ENCODE measurements around the gene CLPSL1. TPM values are rescaled to one million over a fixed set of nuclear protein-coding genes. Genes with fewer than 3 reads are reported as not detected.

Gene CLPSL1
- total and polyA plus RNA-seq, 4 donors: not detected

DNA sequence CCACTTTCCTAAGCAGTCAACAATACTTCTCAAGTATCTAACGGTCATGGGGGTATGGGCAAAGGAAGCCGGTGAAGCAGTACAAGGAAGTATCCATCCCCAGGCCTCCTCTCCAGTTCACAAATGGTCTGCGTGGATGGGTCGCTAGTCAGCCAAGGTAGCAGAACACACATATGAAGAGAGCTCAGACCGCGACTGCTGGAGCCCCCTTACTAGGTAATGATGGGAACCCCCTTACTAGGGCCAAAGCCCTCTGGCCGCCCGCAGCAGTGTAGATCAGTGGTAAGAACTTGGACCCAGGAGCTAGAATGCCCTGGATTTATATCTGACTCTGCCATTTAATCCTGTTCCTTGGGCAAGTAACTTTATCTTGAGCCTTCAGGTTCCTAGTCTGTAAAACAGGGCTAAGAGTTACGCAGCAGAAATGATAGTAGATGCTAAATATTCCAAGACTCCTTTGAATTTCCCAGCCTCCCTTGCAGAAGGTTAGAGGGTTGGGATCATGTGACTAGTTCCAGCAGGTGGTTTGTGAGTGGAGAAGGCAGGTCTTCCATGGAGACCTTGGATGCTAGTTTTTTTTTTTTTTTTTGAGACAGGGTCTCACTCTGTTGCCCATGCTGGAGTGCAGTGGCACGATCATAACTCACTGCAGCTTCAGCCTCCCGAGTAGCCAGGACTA is 6.6 kb upstream of the CLPSL1 start:
- 76 to 91% methylated on average over 11 of the region's 11 CpGs for WGBS, 2 donors
- Histone ChIP-seq H3K27ac (ENCODE audit: low read depth in 1 of 2, low read length in 1 of 2) (no peak overlapping the region), H3K9ac (ENCODE audit: insufficient read depth in 1 of 2, low read length in 2 of 2) (no peak overlapping the region), H3K9me3 (ENCODE audit: control insufficient read depth in 4 of 4, insufficient read depth in 3 of 4, low read length in 3 of 4) (peaks cover 0 to 1% (median 0%) of the 10 kb centered on the region in 4 donors), H3K27me3 (ENCODE audit: control insufficient read depth in 3 of 3, insufficient read depth in 3 of 3, low read length in 2 of 3) (no peaks in the 10 kb centered on the region), H3K4me3 (no peak overlapping the region), H3K36me3 (ENCODE audit: control insufficient read depth in 4 of 4, insufficient read depth in 4 of 4, low read length in 4 of 4) (no peaks in the 10 kb centered on the region), H3K4me1 (ENCODE audit: control insufficient read depth in 5 of 5, insufficient read depth in 5 of 5, low read length in 5 of 5) (no peaks in the 10 kb centered on the region)
- ATAC-seq (ENCODE audit: insufficient read depth, low FRiP score) (no peak), DNase-seq (no peak)
- TF ChIP-seq, protein P1, sequence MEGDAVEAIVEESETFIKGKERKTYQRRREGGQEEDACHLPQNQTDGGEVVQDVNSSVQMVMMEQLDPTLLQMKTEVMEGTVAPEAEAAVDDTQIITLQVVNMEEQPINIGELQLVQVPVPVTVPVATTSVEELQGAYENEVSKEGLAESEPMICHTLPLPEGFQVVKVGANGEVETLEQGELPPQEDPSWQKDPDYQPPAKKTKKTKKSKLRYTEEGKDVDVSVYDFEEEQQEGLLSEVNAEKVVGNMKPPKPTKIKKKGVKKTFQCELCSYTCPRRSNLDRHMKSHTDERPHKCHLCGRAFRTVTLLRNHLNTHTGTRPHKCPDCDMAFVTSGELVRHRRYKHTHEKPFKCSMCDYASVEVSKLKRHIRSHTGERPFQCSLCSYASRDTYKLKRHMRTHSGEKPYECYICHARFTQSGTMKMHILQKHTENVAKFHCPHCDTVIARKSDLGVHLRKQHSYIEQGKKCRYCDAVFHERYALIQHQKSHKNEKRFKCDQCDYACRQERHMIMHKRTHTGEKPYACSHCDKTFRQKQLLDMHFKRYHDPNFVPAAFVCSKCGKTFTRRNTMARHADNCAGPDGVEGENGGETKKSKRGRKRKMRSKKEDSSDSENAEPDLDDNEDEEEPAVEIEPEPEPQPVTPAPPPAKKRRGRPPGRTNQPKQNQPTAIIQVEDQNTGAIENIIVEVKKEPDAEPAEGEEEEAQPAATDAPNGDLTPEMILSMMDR (IDR thresholded peaks at IDR 0.05; ENCODE audit: control extremely low read depth, extremely low read depth): no peak

DNA sequence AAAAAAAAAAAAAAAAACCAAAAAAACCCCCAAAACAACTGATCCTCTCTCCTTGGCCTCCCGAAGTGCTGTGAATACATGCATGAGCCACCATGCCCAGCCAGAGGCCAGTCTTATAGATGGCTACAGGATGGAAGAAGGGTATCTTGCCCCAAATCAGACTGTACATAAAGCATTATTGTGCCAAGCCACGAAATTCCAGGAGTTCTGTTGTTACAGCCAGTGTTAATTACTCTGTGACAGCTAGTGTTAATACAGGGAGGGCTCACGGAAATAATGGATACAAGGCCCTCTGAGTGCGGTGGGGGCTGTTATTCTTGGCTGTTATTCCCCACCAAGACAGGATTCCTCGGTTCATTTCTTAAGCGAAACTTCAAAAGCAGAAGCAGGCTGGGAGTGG is 5.8 kb upstream of the CLPSL1 start:
- no peak for ATAC-seq (ENCODE audit: insufficient read depth, low FRiP score)
- no peak overlapping the region for H3K4me3 ChIP-seq
- no peak overlapping the region for H3K27ac ChIP-seq (ENCODE audit: low read depth in 1 of 2, low read length in 1 of 2)
- DNase-seq: no peak
- TF ChIP-seq, protein P1 (IDR thresholded peaks at IDR 0.05; ENCODE audit: control extremely low read depth, extremely low read depth): no peak
- 86 to 90% methylated on average over 6 of the region's 6 CpGs for WGBS, 2 donors
- H3K4me1 ChIP-seq (ENCODE audit: control insufficient read depth in 5 of 5, insufficient read depth in 5 of 5, low read length in 5 of 5): no peaks in the 10 kb centered on the region
- H3K9ac ChIP-seq (ENCODE audit: insufficient read depth in 1 of 2, low read length in 2 of 2): no peak overlapping the region
- no peaks in the 10 kb centered on the region for H3K36me3 ChIP-seq (ENCODE audit: control insufficient read depth in 4 of 4, insufficient read depth in 4 of 4, low read length in 4 of 4)
- H3K27me3 ChIP-seq (ENCODE audit: control insufficient read depth in 3 of 3, insufficient read depth in 3 of 3, low read length in 2 of 3): no peaks in the 10 kb centered on the region
- peaks cover 0 to 1% (median 0%) of the 10 kb centered on the region in 4 donors for H3K9me3 ChIP-seq (ENCODE audit: control insufficient read depth in 4 of 4, insufficient read depth in 3 of 4, low read length in 3 of 4)

DNA sequence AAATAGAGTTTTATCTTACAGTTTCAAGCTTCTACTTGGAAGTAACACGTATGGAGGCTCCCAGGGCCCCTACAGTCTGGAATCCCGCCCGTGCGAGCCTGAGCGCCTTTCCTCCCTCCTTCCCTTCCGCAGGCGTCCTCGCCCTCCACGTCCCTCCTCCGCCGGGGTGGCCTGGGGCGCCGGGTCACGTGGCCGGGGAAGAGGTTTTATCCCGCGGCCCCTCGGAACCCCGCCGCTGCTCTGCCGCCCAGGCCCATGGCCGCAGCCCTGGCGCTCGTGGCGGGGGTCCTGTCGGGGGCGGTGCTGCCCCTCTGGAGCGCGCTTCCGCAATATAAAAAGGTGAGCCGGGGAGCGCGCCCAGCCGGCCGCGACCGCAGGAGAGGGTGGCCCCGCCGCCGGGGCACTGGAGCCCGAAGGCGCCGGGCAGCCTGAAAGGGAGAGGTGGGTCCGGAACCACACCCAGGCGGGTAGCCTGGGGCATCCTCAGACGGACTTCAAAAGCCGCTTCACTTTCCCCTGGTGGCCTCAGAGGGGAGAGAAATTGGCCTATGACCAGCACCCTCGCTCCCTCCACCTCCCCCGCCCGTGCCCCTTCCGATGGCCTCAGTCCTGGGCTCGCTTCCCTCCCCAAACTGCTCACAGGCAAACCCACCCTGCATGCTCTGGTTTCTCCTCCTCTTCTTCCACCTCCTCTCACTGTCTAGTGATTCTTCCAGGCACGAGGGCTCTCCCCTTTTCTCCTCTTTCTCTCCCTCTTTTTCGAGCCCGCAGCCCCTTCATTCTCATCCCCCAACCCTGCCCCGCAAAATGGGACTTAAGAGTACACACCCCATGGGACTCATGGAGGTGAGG is 4.2 kb upstream of the CLPSL1 start, which contains the start of gene CLPSL2:
Gene CLPSL2 (plus strand): TSS at position 235 of the 852 bp plus-strand sequence. CDS start 21 bp downstream, at position 256.
- no peak for ATAC-seq (ENCODE audit: insufficient read depth, low FRiP score)
- H3K27ac ChIP-seq (ENCODE audit: low read depth in 1 of 2, low read length in 1 of 2): no peak within 1 kb of the TSS
- no peak within 1 kb of the TSS for H3K9ac ChIP-seq (ENCODE audit: insufficient read depth in 1 of 2, low read length in 2 of 2)
- H3K9me3 ChIP-seq (ENCODE audit: control insufficient read depth in 4 of 4, insufficient read depth in 3 of 4, low read length in 3 of 4): peaks cover 0 to 1% (median 0%) of the 10 kb centered on the region in 4 donors
- TF ChIP-seq, protein P1 (IDR thresholded peaks at IDR 0.05; ENCODE audit: control extremely low read depth, extremely low read depth): no peak
- DNase-seq: peak; percentile 16 to 51 (median 51)
- H3K27me3 ChIP-seq (ENCODE audit: control insufficient read depth in 3 of 3, insufficient read depth in 3 of 3, low read length in 2 of 3): no peaks in the 10 kb centered on the region
- H3K4me3 ChIP-seq: no peak within 1 kb of the TSS
- H3K36me3 ChIP-seq (ENCODE audit: control insufficient read depth in 4 of 4, insufficient read depth in 4 of 4, low read length in 4 of 4): no peaks in the 10 kb centered on the region
- 4% methylated on average over 46 to 56 of the region's 56 CpGs for WGBS, 2 donors
- H3K4me1 ChIP-seq (ENCODE audit: control insufficient read depth in 5 of 5, insufficient read depth in 5 of 5, low read length in 5 of 5): no peaks in the 10 kb centered on the region
